ENCODE data around the gene CDC42BPG. TPM values are rescaled to one million over a fixed set of nuclear protein-coding genes. Genes with fewer than 3 reads are reported as not detected.

CDC42BPG gene
- total RNA-seq, 1 experiment from 2014 or later = 24.9 TPM

GRCh38 chr11:64843686-64844329 lies 645 bp downstream of the CDC42BPG start:
- H3K27me3 Mint-ChIP-seq (ENCODE audit: low read depth) = peaks cover 2% of the 10 kb centered on the region
- H3K79me1 ChIP-seq (ENCODE audit: insufficient read depth, low read depth, low read length, poor library complexity, severe bottlenecking) = no peaks in the 10 kb centered on the region
- no peak overlapping the region for H2AFZ ChIP-seq (ENCODE audit: low read length)
- peak overlapping the region; percentile 80 to 89 for H3K4me3 Mint-ChIP-seq
- H4K5ac ChIP-seq (ENCODE audit: insufficient read length, low read depth, low read length) = no peak overlapping the region
- no peak overlapping the region for H3K14ac ChIP-seq (ENCODE audit: insufficient read depth, low read length)
- peak overlapping the region; percentile 61 for H3K4me2 ChIP-seq (ENCODE audit: insufficient read depth, insufficient read length, low read length)
- no peak overlapping the region for H3K9ac ChIP-seq (ENCODE audit: extremely low read depth, insufficient read length, low read length)
- H4K8ac ChIP-seq (replicated peaks; ENCODE audit: insufficient read length, low read depth, low read length) = no peak overlapping the region
- H3K18ac ChIP-seq (ENCODE audit: insufficient read length, low read depth, low read length) = no peak overlapping the region
- H3K4me1 Mint-ChIP-seq = peaks cover 30 to 39% of the 10 kb centered on the region in 2 experiments
- no peak overlapping the region for H2BK120ac ChIP-seq (ENCODE audit: low read depth, low read length, poor library complexity, severe bottlenecking)
- H4K91ac ChIP-seq (ENCODE audit: insufficient read length, low read depth, low read length) = no peak overlapping the region
- DNase-seq = no peak
- no peak overlapping the region for H3K56ac ChIP-seq (ENCODE audit: insufficient read length, low read depth, low read length)
- H3K27me3 ChIP-seq (ENCODE audit: insufficient read depth, low read length) = no peaks in the 10 kb centered on the region
- H3K9me3 ChIP-seq (ENCODE audit: control insufficient read depth, low read depth, low read length) = no peaks in the 10 kb centered on the region
- H4K20me1 ChIP-seq (ENCODE audit: control insufficient read depth, insufficient read depth, insufficient read length) = no peaks in the 10 kb centered on the region
- H3K4me1 ChIP-seq (ENCODE audit: insufficient read depth, low read length) = no peaks in the 10 kb centered on the region
- no peak overlapping the region for H2BK20ac ChIP-seq (ENCODE audit: low read depth, low read length, poor library complexity, severe bottlenecking)
- H2BK12ac ChIP-seq (ENCODE audit: insufficient read length, low read depth, low read length) = no peak overlapping the region
- no CpG with 5 or more reads among the region's 27 CpGs for WGBS (ENCODE audit: extremely low coverage, insufficient read length, low lambda C conversion rate)
- peaks cover 6% of the 10 kb centered on the region for H3K23me2 ChIP-seq (ENCODE audit: insufficient read length, low read depth, low read length, poor library complexity, severe bottlenecking)
- no peak overlapping the region for H2BK15ac ChIP-seq (ENCODE audit: low read depth, low read length)
- H3K4ac ChIP-seq (ENCODE audit: low read depth, low read length) = no peak overlapping the region
- no peak for TF ChIP-seq CTCF (conservative IDR thresholded peaks at IDR 0.05)
- H2BK5ac ChIP-seq (ENCODE audit: insufficient read length, low read length) = no peak overlapping the region
- no peak overlapping the region for H3K27ac ChIP-seq (ENCODE audit: insufficient read length, low read depth, low read length)
- H3T11ph ChIP-seq (ENCODE audit: low read length) = no peak overlapping the region
- H3K36me3 Mint-ChIP-seq (ENCODE audit: insufficient read depth in 1 of 3, low read depth in 3 of 3) = peaks cover 0 to 11% (median 5%) of the 10 kb centered on the region in 3 experiments; a peak in 5 of 7 replicates
- peak overlapping the region in 2 of 3 experiments; percentile 19 to 40; a peak in 2 of 7 replicates for H3K27ac Mint-ChIP-seq
- H3K9me3 Mint-ChIP-seq = no peaks in the 10 kb centered on the region; a peak in 2 of 5 replicates
- H3K79me2 ChIP-seq (ENCODE audit: insufficient read depth, low read length) = no peaks in the 10 kb centered on the region
- no peak overlapping the region for H3K23ac ChIP-seq (ENCODE audit: insufficient read length, low read depth, low read length)
- no peak overlapping the region for H2AK5ac ChIP-seq (ENCODE audit: insufficient read length, low read length)
